ENCODE results near the gene TPCN2.
"Not testable (repeated sequence)": the region's sequence is repeated elsewhere in the genome, so short reads cannot be mapped to it uniquely, and the experiment has no call there.

TPCN2 gene

DNA sequence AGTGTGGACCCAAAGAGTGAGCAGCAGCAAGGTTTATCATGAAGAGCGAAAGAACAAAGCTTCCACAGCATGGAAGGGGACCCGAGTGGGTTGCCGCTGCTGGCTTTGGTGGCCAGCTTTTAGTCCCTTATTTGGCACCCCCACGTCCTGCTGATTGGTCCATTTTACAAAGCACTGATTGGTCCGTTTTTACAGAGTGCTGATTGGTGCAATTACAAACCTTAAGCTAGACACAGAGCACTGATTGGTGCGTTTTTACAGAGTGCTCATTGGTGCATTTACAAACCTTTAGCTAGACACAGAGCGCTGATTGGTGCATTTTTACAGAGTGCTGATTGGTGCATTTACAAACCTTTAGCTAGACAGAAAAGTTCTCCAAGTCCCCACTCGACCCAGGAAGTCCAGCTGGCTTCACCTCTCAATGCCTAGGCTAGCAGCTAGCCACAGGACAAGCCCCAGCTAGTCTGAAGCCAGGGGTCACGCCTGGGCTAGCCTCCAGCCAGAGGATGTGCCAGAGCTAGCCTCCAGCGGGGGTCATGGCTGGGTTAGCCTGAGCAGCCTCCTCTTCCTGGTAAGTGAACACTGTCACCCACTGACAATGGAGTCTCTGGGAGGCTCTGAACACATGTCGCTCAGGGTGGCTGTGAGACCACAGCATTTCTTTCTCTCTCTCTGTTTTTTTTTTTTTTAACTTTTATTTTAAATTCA, 100.8 kb downstream of the TPCN2 start:
- not testable (repeated sequence) for DNase-seq (ENCODE audit: low read depth in 3 of 3)

DNA sequence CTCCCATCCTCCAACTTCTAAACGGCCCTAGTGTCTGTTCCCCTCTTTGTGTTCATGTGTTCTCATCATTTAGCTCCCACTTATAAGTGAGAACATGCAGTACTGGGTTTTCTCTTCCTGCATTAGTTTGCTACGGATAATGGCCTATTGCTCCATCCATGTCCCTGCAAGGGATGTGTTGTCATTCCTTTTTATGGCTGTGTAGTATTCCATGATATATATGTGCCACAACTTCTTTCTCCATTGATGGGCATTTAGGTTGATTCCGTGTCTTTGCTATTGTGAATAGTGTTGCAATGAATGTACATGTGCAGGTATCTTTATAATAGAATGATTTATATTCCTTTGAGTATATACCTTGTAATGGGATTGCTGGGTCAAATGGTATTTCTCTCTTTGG, 101.4 kb downstream of the TPCN2 start:
- no peak for DNase-seq (ENCODE audit: low read depth in 3 of 3)

DNA sequence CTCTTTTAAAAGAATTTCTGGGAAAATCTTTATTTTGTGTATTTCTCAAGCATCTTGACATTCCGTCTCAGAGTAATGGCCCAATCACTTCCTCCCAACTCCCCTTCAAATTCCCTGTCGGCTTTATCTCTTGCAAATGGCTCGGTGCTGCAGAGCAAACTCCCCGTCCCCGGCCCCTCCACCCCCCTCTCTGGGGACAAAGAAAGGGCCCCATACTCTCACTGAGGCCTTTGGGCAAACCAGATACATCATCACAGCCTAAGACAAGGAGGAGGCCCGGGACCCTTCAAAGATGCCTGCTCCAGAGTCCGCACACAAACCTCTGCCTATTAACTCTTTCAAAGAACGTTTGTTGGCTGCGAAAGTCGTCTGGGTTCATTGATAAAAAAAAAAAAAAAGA, 103.1 kb downstream of the TPCN2 start:
- DNase-seq (ENCODE audit: low read depth in 3 of 3) = no peak

DNA sequence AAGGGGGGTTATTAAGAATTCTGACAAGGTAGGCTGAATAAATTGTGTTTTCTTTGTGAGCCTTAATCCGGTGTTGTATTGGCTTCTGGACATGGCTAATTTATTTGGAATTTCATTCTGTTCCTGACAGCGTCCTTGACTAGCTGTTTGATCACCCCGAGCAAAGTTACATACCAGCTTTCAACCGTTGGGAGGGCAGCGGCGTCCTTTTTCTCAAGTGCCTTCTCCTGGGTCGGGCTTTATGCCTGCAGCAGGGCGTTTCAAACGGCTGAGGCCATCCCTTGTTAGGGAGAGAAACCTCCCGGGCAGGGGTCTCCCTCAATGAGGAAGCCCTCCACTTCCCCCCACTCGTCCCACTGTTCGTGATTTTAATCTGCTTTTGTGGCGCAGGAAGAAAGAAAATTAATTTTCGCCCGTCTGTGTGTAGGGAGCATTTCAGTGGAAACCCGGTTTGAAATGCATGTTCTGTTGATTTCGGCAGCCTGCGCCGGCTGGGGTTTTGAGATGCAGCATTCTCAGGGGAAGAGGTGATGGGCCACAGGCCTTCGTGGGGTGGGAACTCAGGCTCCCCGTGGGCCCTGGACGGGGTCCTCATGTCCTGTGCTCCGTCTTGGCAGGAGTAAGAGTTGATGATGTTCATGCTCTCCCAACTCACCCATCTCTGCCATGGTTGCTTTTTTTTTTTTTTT, 104.1 kb downstream of the TPCN2 start:
- no peak for DNase-seq (ENCODE audit: low read depth in 3 of 3)

DNA sequence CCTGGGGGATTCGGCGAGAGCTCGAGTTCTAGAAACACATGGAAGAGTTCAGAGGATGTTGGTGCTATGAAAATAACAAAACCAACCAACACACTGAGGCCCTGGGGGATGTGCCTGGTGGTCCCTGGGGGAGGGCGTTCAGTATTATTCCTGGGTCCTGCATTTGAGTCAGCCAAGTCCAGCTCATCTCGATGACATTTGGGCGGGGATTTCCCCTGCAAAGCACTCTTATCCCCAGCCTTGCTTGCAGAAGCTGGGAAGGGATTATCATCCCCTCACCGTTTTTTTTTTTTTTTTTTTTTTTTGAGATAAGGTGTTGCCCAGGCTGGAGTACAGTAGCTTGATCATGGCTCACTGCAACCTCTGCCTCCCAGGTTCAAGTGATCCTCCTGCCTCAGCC, 104.9 kb downstream of the TPCN2 start:
- DNase-seq (ENCODE audit: low read depth in 3 of 3) = no peak

DNA sequence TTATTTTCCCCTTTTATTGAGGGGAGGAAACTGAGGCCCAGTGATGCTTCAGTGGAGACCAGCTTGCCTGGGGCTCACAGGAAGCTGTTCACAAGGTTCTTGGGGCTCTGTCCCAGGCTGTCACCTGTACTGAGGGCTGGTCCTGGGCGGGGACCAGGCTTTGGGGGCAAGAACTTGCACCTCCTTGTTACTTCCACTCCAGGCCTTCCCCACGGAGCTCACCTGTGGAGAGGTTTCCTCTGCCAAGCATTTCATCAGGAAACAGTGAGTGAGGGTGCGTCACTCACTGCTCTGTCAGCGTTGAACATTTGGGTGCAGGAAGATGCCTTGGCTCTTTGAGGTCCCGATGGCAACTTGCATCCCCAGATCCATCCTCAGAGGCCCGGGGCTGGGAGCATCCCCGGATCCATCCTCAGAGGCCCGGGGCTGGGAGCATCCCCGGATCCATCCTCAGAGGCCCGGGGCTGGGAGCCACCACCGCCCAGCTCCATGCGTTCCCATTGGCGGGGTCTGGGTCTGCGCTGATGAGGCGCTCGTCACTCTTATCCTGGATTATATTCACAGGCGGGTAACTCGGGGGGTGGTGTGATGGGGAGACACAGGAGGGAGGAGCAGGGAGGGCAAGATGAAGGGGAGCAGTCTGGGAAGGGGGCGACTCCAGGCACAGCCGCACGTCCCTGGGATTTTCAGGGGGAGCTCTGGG, 105.6 kb downstream of the TPCN2 start:
- no peak for DNase-seq (ENCODE audit: low read depth in 3 of 3)

DNA sequence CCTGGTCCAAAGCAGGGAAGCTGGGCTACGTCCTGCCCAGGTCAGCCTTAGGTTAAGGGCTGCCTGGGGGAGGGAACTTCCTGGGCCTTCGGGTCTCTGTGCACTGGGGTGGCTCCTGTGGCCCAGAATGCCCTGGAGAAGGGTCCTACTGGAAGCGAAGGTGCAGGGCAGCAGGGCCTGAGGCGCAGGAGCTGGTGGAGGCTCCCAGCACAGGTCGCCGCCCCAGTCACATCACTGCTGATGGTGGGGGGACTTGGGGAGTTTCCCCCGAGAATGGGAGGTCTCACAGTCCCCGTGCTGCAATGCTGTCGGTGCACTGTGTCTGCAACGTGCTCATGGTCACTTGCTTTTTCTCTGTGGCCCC, 106.2 kb downstream of the TPCN2 start:
- DNase-seq (ENCODE audit: low read depth in 3 of 3) = no peak

DNA sequence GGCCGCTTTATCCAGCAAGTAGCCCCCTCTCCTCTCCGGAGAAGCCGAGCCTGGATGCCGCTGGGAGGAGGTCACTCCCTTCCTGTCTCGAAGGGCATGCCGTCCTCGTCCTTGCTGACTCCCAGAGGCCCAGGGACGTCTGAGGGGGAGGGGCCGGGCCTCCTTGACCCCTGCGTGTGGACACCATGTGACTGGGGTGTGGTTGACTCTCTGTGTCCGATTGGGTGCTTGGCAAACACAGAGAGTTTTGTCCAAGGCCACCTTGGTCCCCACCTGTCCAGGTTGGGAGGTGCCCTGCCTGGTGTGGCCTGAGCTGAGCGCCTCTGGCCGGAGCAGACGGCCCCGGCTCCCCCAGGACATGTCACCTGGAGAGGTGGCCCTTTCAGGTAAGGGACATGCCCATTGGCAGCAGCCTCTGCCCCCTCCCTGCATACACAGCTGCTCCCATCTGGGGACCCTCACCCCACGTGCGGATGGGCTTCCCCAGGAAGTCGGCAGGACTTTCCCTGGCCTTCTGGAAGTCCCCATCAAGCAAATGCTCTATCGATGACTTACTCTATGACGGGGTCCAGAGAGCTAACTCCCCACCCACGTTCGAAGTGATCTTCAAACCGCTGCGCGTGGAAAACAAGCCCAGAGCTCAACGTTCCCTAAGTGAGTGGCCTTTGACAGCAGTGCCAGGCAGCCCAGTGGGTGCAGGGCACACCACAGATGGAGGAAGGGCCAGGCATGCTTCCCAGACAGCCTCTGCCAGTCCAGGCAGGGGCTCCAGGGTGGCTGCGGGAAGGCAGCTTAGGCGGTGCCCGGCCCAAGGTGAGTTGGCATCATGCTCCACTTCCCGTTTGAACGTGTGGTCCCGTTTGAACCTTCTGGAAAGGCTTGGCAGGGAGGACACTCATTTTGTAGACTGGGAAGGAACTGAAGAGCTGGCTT, 106.8 kb downstream of the TPCN2 start, which contains the start of gene SMIM38:
Gene SMIM38, plus strand, starts transcription at position 634 of the 933 bp plus-strand sequence. CDS start 1,912 bp downstream, outside the sequence.
- no peak for DNase-seq (ENCODE audit: low read depth in 3 of 3)

DNA sequence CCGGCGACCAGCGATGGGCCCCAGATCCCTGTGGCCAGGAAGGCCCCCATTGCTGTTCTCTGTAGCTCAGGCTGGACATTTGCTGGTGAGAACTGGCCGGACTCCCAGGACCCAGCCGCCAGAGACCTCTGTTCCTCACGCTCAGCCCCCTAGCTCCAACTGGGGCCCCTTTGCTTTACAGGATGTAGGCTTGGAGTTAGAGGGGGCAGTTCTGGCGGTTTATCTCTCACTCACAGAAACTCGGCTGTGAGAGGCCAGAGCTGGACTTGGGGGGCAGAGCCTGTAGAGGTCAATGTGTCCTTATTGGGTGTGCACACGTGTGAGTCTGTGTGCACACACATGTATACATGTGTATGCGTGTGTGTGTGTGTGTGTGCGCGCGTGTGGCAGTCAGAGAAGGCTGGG, 107.5 kb downstream of the TPCN2 start:
- DNase-seq (ENCODE audit: low read depth in 3 of 3) = no peak

DNA sequence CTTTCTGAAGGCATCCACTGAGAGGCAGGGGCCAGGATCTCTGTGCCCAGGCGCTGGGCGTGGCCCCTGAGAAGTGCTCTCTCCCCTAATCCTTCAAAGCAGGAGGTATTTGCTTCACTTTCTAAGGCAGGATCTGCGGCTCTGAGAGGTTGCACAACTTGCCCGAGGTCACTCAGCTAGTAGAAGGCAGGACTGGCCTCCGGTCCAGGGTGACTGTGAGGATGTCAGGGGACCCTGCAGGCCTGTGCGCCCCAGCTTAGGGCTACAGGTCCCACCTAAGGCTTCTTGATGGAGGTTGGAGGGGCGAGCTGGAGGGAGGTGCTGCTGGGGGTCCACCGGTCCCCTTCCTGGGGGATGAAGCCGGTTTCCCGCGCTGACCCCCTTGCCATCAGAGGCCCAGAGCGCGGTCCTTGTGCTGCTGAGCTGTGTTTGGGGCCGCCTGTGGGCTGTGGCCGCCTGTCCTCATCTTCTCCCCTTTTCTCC, 108.0 kb downstream of the TPCN2 start:
- DNase-seq (ENCODE audit: low read depth in 3 of 3) = no peak

DNA sequence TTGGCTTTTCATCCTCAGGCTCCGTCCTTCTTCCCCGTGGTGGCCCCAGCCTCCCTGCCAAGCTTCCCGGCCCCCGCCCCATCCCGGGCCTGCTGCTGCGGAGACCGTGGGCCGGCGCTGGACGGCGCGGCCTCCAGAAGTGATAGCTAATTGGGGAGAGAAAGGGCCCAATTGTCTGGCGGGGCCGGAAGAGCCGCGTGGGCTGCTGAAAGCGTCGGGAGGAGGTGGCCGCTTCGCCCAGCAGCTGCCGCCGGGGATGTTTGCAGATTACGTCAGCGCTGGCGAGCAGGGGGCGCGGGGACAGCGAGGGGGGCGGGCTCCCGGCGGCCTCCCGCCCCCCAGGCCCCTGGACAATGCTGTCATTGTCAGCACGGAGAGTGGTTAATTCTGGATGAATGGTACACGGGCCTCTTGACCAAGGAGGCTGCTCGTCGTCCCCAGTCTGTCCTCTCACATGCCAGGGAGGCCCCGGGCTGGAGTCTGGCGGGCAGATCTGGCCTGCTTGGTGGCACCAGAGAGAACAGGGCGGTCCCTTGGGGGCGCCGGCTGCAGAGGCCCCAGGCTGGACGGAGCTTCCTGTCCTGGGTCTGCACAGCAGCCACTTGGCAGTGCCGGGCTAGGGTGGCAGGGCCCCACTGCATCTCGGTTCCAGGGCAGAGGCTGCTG, 108.6 kb downstream of the TPCN2 start:
- no peak for DNase-seq (ENCODE audit: low read depth in 3 of 3)

DNA sequence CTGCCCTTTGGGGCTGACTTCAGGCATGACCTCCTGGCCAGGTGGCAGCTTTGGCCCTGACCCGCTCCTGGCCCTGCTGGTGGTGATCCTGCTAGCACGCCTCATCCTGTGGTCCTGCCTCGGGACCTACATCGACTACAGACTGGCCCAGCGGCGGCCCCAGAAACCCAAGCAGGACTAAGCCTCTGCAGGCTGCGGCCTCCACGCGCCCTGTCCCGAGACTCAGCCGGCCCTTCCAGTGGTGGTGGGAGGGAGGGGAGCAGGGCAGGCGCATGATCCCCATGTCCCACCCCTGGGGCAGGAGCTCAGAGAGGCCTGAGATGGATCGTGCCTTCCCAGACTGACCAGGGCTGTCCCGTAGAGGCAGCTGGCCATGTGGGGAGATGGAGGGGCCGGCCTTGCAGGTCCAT, 109.1 kb downstream of the TPCN2 start:
- no peak for DNase-seq (ENCODE audit: low read depth in 3 of 3)

DNA sequence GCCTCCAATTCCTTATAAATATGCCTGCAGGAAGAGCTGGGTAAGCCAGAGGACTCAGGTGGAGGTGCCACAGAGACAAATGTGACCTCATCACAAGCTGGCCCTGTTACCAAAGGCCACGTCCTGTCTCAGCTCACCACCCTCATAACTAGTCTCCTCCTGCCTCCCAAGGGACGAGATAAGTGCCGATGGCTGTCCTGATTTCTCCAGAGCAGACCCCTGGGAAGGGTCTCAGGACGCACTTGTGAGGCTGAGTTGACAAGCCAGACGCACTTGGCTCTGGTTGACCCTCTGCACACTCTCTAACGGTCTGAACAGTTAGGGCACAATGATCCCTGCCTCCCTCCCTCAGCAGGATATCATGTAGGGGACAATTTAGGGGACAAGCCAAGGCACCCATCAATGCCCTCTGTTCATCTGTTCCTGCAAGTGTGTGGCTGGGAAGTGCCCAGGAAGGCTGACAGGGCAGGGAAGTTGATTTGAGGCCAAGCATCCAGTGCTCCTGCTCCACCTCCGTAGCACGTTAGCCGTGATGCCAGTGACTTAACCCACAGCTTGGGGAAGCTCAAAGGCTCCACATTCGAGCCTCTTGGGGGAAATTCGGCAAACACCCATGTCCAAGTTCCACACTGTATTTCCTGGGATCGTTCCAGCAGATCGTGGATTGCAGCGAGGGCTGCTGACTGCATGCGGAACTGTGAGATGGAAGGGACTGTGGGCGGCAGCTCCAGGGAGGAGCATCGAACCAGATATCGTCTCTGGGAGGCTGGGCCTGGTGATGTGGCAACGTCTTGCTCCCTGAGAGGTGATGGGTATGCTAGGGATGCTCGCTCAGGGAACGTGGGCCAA, 109.8 kb downstream of the TPCN2 start:
- DNase-seq (ENCODE audit: low read depth in 3 of 3) = no peak

DNA sequence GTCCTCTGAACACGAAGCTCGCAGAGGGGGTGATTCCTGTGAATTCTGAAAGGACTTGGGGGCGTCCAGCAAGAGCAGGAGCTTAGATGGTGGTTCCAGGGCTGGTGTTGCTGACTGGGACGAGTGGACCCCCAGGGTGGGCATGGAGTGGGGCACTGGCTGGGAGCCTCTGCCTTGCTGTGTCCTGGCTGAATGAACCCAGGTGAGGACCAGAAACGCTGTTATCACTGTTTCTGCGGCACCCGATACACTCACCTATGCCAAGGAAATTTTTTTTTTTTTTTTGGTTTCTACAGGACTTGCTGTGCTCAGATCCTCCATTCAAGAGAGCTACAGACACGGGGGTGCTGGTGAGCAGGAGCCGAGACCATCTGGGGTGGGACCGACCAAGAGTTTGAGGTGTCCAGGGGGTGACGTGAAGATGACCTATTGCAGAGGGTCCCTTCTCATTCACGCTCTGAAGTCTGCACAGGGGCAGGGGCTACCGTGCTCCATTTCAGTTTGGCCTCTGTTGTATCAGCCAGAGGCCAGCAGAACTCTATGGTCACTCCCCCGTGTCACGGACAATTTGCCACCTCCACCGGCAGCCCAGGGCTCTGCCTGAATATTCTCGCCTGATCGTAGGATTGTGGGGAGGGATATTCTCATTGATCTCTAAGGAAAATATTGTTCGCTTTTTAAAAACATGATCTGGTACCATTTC, 110.6 kb downstream of the TPCN2 start:
- DNase-seq (ENCODE audit: low read depth in 3 of 3) = no peak

DNA sequence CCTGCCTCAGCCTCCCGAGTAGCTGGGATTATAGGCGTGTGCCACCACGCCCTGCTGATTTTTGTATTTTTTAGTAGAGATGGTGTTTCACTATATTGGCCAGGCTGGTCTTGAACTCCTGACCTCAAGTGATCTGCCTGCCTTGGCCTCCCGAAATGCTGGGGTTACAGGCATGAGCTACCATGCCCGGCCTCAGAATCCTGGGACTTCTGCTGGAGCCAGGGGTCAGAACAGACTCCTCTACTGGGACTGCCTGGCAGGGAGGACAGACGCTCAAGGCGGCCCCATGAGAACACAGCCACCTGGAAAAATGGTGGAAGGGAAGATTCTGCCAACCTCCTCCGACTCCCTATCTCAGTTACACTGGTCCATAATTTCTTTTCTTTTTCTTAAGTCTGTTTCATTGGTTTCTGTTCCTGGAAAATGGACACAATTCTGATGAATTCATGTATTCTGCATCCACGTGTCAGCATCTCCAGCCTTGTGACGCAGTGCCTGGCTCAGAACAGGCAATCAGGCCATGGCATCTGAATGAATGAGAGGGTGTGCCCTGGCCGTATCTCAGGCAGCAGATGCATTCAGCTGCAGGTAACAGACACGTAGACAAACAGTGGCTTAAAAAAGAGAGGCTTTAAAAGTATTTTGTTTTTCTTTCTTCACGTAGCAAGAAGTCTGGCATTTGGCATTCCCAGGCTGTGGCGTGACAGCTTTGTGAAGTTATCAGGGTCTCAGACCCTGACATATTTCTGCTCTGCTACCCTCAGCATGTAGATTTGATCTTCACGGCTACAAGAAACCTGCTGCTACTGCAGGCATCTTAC, 111.8 kb downstream of the TPCN2 start:
- DNase-seq (ENCODE audit: low read depth in 3 of 3) = no peak

DNA sequence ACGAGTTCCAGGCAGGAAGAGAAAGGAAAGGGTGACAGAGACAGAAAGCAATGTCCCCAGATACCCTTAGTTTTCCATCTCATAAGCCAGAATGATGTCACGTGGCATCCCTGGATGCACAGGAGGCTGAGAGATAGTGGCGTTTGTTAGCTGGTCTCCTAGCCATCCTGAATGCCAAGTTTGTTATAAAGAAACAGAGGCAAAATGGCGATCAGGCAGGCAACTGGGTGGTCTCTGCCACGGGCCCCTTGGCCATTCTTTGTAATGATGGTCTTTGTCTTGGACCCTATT, 112.3 kb downstream of the TPCN2 start:
- DNase-seq (ENCODE audit: low read depth in 3 of 3) = no peak

DNA sequence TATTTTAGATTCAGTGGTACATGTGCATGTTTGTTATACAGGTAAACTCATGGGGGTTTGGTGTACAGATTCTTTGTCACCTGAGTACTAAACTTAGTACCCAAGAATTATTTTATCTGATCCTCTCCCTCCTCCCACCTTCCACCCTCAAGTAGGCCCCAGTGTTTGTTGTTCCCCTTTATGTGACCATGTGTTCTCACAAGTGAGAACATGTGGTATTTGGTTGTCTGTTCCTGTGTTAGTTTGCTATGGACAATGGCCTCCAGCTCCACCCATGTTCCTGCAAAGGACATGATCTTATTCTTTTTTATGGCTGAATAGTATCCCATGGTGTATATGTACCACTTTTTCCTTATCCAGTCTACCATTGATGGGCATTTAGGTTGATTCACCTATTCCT, 113.8 kb downstream of the TPCN2 start:
- no peak for DNase-seq (ENCODE audit: low read depth in 3 of 3)

DNA sequence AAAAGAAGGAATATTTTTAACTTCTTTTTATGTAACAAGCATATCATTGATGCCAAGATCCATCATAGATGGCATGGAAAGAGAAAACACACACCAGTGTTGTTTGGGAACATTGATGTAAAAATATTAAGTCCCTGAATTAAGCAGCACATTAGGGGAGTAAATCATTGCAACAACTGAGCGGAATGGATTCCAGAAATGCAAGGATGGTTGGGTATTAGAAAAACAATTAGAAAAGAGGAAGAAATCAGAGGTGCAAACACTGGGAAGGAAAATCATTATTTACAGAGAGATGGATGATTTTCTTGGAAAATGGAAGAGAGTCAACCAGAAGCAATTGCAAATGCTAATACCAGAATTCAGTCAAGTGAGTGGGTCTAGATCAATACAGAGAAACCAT, 115.1 kb downstream of the TPCN2 start:
- DNase-seq (ENCODE audit: low read depth in 3 of 3) = no peak

DNA sequence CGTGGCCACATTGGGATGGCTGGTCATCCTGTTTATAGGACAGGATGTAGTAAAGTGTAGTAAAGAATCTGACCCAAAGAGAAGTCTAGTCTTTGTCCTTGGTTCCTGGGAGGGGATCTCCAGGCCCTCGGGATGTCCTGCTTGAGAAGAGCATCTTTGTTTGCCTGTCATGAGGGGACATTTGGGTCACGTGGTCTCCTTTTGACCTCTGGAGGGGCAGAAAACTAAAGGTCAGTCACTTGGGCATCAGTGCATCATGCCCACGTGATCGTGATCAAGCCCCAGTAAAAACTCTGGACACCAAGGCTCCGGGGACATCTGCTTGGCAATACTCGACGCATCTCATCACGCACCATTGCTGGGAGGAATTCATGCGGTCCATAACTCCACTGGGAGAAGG, 116.1 kb downstream of the TPCN2 start:
- DNase-seq (ENCODE audit: low read depth in 3 of 3) = no peak

All from stimulated activated CD4-positive, alpha-beta T cell treated with anti-CD3 and anti-CD28 coated beads, TNF-alpha, amount 100 ng/mL, for 24 hours (primary cell).